SU-DHL-6 (cell line): ENCODE results near the gene CRTC2.

Experiments
- H2AFZ ChIP-seq: fragments of 200-600 bp; sonication (generic); 2 replicates; pipeline ENCODE4 v1.6.1; 2014; ENCODE audit warnings: low read depth, mild to moderate bottlenecking, moderate library complexity, mixed read lengths, antibody characterized with exemption, low read length; ENCODE audit not compliant: severe bottlenecking
- H3F3A ChIP-seq: fragments of 200-600 bp; shearing (Covaris generic); 2 replicates; pipeline ENCODE4 v1.6.0; 2016; ENCODE audit warnings: antibody characterized with exemption, mild to moderate bottlenecking; ENCODE audit not compliant: insufficient read depth
- H3K27ac ChIP-seq: fragments of 200-600 bp; sonication (generic); 2 replicates; pipeline ENCODE4 v1.5.1; 2016; ENCODE audit warnings: low read depth, mild to moderate bottlenecking, low read length, moderate library complexity, mixed read lengths
- H3K27me3 ChIP-seq: fragments of 200-600 bp; sonication (generic), shearing (Covaris generic); 2 replicates; pipeline ENCODE4 v1.6.0; 2014; ENCODE audit warnings: mild to moderate bottlenecking, low read length
- H3K36me3 ChIP-seq: fragments of 200-600 bp; sonication (generic); 2 replicates; pipeline ENCODE4 v1.6.1; 2014; ENCODE audit warnings: mild to moderate bottlenecking, low read length, mixed read lengths
- H3K4me2 ChIP-seq: fragments of 300-600, 200-600 bp; shearing (Covaris generic), sonication (generic); 2 replicates; pipeline ENCODE4 v1.6.0; 2014; ENCODE audit warnings: low read length, low read depth, mild to moderate bottlenecking; ENCODE audit not compliant: poor library complexity, severe bottlenecking
- H3K4me3 ChIP-seq: fragments of 200-600 bp; sonication (generic); 2 replicates; pipeline ENCODE4 v1.5.1; 2014; ENCODE audit warnings: antibody characterized with exemption, low read length, mild to moderate bottlenecking, mixed read lengths; ENCODE audit not compliant: insufficient read depth, poor library complexity, severe bottlenecking
- H3K79me2 ChIP-seq: fragments of 200-600 bp; sonication (generic); 2 replicates; pipeline ENCODE4 v1.6.1; 2014; ENCODE audit warnings: mild to moderate bottlenecking, low read length, moderate library complexity; ENCODE audit not compliant: insufficient read depth
- H3K9ac ChIP-seq: fragments of 200-600 bp; sonication (generic); 2 replicates; pipeline ENCODE4 v1.7.0; 2014; ENCODE audit warnings: mild to moderate bottlenecking, low read length
- H3K9me2 ChIP-seq: fragments of 200-600 bp; sonication (generic); replicated peaks from 2 replicates; pipeline ENCODE4 v1.6.1; 2014; ENCODE audit warnings: low read length; ENCODE audit not compliant: insufficient read depth
- H3K9me3 ChIP-seq: fragments of 200-600 bp; sonication (generic); 2 replicates; pipeline ENCODE4 v1.6.1; 2014; ENCODE audit warnings: low read length, mixed read lengths; ENCODE audit not compliant: insufficient read depth
- H4K20me1 ChIP-seq: fragments of 200-600 bp; sonication (generic); 2 replicates; pipeline ENCODE4 v1.6.1; 2014; ENCODE audit warnings: low read depth, mild to moderate bottlenecking, antibody characterized with exemption, low read length, moderate library complexity, mixed read lengths
- EZH2phosphoT487 ChIP-seq: fragments of 200-600 bp; sonication (generic), shearing (Covaris generic); conservative IDR thresholded peaks from 2 replicates; pipeline ENCODE4 v1.6.1; 2018; ENCODE audit warnings: mild to moderate bottlenecking, antibody characterized with exemption, low read length, moderate library complexity, mixed read lengths
- TF ChIP-seq, protein P1 (sequence below): fragments of 200-600 bp; sonication (generic); IDR thresholded peaks from one replicate; pipeline ENCODE4 v1.5.1; 2017; ENCODE audit warnings: antibody characterized with exemption, mild to moderate bottlenecking, low read length, moderate library complexity; ENCODE audit not compliant: insufficient read depth, poor library complexity, severe bottlenecking

CRTC2 gene

GRCh38 chr1:153967107-153967999 is 8.9 kb upstream of the CRTC2 start, which contains the start of gene CREB3L4:
TSS of gene CREB3L4 (plus strand) at chr1:153967902. CDS start at chr1:153968526, 624 bp downstream.
- Histone ChIP-seq H2AFZ (peak within 1 kb of the TSS; percentile 64), H3K4me3 (peak within 1 kb of the TSS; percentile 64), H3K9me2 (no peaks in the 10 kb centered on the region), H3K9me3 (no peaks in the 10 kb centered on the region), H3K79me2 (peaks cover 25% of the 10 kb centered on the region; the same call in 1 of the 2 replicates), H4K20me1 (no peaks in the 10 kb centered on the region), H3K27ac (peak within 1 kb of the TSS; percentile 91), H3K36me3 (no peaks in the 10 kb centered on the region), H3K4me2 (peak within 1 kb of the TSS; percentile 77), H3F3A (peaks cover 25% of the 10 kb centered on the region), H3K9ac (peak within 1 kb of the TSS; percentile 83), H3K27me3 (no peaks in the 10 kb centered on the region)
- TF ChIP-seq, protein P1, sequence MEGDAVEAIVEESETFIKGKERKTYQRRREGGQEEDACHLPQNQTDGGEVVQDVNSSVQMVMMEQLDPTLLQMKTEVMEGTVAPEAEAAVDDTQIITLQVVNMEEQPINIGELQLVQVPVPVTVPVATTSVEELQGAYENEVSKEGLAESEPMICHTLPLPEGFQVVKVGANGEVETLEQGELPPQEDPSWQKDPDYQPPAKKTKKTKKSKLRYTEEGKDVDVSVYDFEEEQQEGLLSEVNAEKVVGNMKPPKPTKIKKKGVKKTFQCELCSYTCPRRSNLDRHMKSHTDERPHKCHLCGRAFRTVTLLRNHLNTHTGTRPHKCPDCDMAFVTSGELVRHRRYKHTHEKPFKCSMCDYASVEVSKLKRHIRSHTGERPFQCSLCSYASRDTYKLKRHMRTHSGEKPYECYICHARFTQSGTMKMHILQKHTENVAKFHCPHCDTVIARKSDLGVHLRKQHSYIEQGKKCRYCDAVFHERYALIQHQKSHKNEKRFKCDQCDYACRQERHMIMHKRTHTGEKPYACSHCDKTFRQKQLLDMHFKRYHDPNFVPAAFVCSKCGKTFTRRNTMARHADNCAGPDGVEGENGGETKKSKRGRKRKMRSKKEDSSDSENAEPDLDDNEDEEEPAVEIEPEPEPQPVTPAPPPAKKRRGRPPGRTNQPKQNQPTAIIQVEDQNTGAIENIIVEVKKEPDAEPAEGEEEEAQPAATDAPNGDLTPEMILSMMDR: peak; percentile 13
- TF ChIP-seq EZH2phosphoT487: no peak

GRCh38 chr1:153963850-153964331 is 5.5 kb upstream of the CRTC2 start:
- Histone ChIP-seq H3K9ac (peak overlapping the region; percentile 73), H2AFZ (peak overlapping the region; percentile 58), H3K9me3 (no peaks in the 10 kb centered on the region), H3F3A (peaks cover 39% of the 10 kb centered on the region), H3K79me2 (peaks cover 30% of the 10 kb centered on the region; the same call in 1 of the 2 replicates), H3K9me2 (no peaks in the 10 kb centered on the region), H4K20me1 (no peaks in the 10 kb centered on the region), H3K4me2 (peak overlapping the region; percentile 85), H3K4me3 (peak overlapping the region; percentile 60), H3K27ac (peak overlapping the region; percentile 57), H3K36me3 (no peaks in the 10 kb centered on the region), H3K27me3 (no peaks in the 10 kb centered on the region)
- TF ChIP-seq, protein P1: no peak
- no peak for TF ChIP-seq EZH2phosphoT487

DNA sequence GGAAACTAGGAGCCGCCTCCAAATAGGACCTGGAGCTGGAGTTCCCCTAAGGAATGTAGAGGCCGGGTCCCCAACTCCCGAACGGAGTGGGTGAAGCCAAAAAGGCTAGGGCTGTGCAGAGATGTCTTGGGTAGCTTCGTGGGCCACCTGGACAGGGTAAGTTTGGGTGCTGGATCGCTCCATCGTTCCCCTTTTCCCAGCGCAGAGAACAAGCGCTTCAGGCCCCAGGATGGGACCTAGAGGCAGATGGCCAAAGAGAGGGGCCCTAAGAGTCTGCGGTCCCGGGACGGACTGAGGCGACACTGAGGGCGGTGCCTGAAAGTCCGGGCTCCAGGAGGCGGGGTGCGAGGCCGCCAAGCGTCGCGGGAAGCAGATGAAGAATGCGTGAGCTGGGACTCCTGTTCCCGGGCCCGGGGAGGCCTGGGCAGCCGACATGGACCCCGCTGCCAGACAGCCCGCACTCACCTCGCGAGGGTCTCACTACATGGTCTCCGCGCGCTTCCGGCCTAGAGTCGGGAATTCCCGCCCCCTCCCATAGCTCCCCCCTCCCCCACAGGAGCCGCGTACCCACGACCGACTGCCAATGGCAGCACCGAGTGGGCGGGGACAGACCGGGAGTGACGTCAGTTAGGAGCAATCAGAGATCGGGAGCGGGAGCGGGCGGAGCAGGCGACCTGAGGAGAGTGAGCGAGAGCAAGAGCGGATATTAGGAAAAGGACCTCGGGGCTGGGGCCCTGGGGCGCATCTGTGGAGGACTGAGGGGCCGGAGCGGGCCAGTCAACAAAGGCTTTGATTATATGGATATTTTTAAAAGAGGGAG is 4.8 kb upstream of the CRTC2 start, which contains the start of gene SLC39A1:
SLC39A1 (minus strand) TSS at position 508 of the 820 bp plus-strand sequence. CDS start 822 bp downstream, outside the sequence.
- no peaks in the 10 kb centered on the region for H3K36me3 ChIP-seq
- TF ChIP-seq, protein P1: no peak
- no peak for TF ChIP-seq EZH2phosphoT487
- H3K4me2 ChIP-seq: peak within 1 kb of the TSS; percentile 85
- peaks cover 39% of the 10 kb centered on the region for H3F3A ChIP-seq
- H3K27me3 ChIP-seq: no peaks in the 10 kb centered on the region
- no peaks in the 10 kb centered on the region for H3K9me2 ChIP-seq
- peak within 1 kb of the TSS; percentile 58 for H2AFZ ChIP-seq
- no peaks in the 10 kb centered on the region for H3K9me3 ChIP-seq
- no peaks in the 10 kb centered on the region for H4K20me1 ChIP-seq
- H3K9ac ChIP-seq: peak within 1 kb of the TSS; percentile 73
- H3K4me3 ChIP-seq: peak within 1 kb of the TSS; percentile 60
- H3K79me2 ChIP-seq: peaks cover 32% of the 10 kb centered on the region; the same call in 1 of the 2 replicates
- peak within 1 kb of the TSS; percentile 57 for H3K27ac ChIP-seq
